Measurements from ENCODE around the gene KRTAP10-5. TPM values are rescaled to one million over a fixed set of nuclear protein-coding genes. Genes with fewer than 3 reads are reported as not detected.
"Not testable (repeated sequence)": the region's sequence is repeated elsewhere in the genome, so short reads cannot be mapped to it uniquely, and the experiment has no call there.

KRTAP10-5 gene
- total and polyA plus RNA-seq, 9 donors, result not detected

DNA sequence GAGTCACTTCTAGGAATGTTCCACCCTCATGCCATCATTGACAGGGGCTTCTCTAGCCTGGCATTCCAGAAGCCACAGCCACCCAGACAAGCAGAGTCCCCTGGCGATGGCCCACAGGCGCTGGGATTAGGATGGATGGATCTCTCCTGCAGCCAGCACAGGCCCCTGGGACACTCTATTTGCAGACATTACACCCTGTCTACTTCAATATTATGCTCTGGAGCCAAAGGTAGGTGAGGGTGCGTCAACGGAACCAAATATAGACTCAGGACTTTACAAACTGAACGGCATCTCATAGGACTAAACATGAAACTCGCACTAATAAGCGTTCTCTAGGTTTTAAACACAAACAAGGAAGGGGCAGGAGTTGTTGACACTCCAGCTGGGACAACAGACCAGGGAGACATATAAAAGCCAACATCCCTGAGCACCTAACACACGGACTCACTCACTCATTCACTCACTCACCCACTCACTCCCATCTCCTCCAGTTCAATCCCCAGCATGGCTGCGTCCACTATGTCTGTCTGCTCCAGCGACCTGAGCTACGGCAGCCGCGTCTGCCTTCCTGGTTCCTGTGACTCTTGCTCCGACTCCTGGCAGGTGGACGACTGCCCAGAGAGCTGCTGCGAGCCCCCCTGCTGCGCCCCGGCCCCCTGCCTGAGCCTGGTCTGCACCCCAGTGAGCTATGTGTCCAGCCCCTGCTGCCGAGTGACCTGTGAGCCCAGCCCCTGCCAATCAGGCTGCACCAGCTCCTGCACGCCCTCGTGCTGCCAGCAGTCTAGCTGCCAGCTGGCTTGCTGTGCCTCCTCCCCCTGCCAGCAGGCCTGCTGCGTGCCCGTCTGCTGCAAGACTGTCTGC, 19.9 kb upstream of the KRTAP10-5 start, which contains the start of gene KRTAP10-7:
Gene KRTAP10-7 (plus strand): TSS at position 480 of the 861 bp plus-strand sequence. CDS start 25 bp downstream, at position 505.
- H3K4me1 ChIP-seq (ENCODE audit: control insufficient read depth, insufficient read depth, low read length); DNase-seq; H3K9me3 ChIP-seq (replicated peaks; ENCODE audit: control insufficient read depth, low read depth, low read length); H3K36me3 ChIP-seq (ENCODE audit: control insufficient read depth, insufficient read depth, low read length); H3K27me3 ChIP-seq (ENCODE audit: control insufficient read depth, insufficient read depth, low read length); H3K27ac ChIP-seq (ENCODE audit: low read length); H3K4me3 ChIP-seq (ENCODE audit: low read length): not testable (repeated sequence)
- 81% methylated on average over 5 of the region's 23 CpGs for WGBS (ENCODE audit: insufficient coverage)

DNA sequence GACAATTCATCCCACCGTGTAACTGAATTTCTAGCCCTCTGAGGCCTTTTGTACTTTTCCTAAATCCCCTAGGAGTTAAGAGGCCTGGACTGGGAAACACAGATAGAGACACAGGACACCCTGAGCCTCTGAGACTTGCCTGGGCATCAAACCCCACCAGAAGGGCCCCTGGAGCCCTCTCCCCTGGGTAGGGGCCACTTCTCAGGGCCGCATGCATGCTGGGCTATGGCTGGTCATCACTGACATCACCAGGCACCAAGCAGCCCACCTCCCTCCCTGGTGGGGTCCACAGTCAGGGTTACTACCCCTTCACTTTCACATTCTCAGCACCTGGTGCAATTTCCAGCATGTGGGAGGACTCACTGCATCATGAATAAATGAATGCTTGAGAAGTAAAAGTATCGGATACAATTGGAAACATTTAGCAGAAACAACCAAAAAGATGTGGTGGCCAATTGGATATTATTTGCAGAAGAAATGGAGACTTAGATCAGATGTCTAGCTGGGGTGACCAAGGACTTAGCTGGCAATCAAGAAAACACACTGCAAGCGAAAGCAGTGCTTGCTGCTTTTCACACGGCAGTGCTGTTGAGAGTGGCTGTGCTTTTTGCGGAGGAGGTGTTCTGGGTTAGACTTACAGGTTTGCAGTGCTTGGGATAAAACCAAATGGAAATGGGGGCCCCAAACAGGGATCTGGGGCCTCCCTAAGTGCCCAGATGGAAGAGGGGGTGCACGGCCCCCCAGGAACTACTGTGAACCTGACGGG, 19.0 kb upstream of the KRTAP10-5 start:
- Histone ChIP-seq H3K4me3 (ENCODE audit: low read length) (no peak overlapping the region), H3K27me3 (ENCODE audit: control insufficient read depth, insufficient read depth, low read length) (peaks cover 9% of the 10 kb centered on the region), H3K36me3 (ENCODE audit: control insufficient read depth, insufficient read depth, low read length) (no peaks in the 10 kb centered on the region), H3K27ac (ENCODE audit: low read length) (no peak overlapping the region), H3K4me1 (ENCODE audit: control insufficient read depth, insufficient read depth, low read length) (peaks cover 3% of the 10 kb centered on the region), H3K9me3 (replicated peaks; ENCODE audit: control insufficient read depth, low read depth, low read length) (no peaks in the 10 kb centered on the region)
- DNase-seq, result no peak
- WGBS (ENCODE audit: insufficient coverage), result 85% methylated on average over 5 of the region's 8 CpGs

DNA sequence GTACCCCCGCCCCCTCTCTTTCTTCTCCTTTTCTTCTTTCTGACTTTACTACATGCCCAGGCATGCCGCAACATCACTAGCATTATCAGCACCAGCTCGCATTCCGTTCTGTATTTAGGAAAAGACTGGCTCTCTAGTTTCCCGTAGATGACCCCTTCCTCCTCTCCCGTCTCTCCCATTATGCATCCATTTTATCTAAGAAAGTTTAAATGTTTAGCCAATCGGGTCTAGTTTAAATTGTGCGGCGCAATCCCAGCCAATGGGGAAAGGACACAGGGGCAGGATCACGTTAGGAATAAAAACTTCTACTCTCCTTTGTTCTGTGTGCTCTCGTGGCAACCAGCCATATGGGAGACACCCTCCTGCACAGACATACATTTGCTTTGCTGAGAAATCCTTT, 17.7 kb upstream of the KRTAP10-5 start:
- Histone ChIP-seq H3K4me3 (ENCODE audit: low read length) (no peak overlapping the region), H3K27me3 (ENCODE audit: control insufficient read depth, insufficient read depth, low read length) (peaks cover 4% of the 10 kb centered on the region), H3K36me3 (ENCODE audit: control insufficient read depth, insufficient read depth, low read length) (no peaks in the 10 kb centered on the region), H3K27ac (ENCODE audit: low read length) (no peak overlapping the region), H3K9me3 (replicated peaks; ENCODE audit: control insufficient read depth, low read depth, low read length) (no peaks in the 10 kb centered on the region), H3K4me1 (ENCODE audit: control insufficient read depth, insufficient read depth, low read length) (peaks cover 12% of the 10 kb centered on the region)
- 86% methylated on average over 5 of the region's 11 CpGs for WGBS (ENCODE audit: insufficient coverage)
- no peak for DNase-seq

DNA sequence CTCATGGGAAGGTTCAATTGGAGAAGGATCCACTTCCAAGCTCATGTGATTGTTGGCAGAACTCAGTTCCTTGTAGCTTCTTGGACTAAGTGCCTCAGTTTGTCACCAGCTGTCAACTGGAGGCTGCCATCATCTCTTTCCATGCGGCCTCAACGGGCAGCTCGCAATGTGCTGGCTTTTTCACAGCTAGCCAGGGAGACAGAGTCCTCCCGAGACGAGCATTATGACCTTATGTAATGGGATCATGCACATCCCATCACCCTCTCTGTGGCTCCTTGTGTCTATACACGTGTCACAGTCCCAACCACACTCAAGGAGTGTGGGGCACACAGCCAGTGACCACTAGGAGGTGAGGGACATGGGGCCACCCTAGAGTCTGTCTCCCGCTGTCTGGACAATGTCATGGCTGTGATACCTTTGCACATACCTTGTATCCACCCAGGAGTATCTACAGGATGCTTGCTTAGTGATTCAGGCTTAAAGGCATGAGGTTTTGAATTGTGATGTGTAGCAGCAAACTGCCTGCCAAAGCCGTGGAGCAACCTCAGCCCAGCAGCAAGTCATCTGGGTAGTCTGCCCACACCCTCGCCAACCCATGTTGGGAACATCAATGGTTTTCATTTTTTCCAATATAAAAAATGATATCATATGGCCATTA, 15.8 kb upstream of the KRTAP10-5 start:
- Histone ChIP-seq H3K36me3 (ENCODE audit: control insufficient read depth, insufficient read depth, low read length) (no peaks in the 10 kb centered on the region), H3K9me3 (replicated peaks; ENCODE audit: control insufficient read depth, low read depth, low read length) (no peaks in the 10 kb centered on the region), H3K27ac (ENCODE audit: low read length) (no peak overlapping the region), H3K4me1 (ENCODE audit: control insufficient read depth, insufficient read depth, low read length) (peaks cover 16% of the 10 kb centered on the region), H3K27me3 (ENCODE audit: control insufficient read depth, insufficient read depth, low read length) (peaks cover 4% of the 10 kb centered on the region), H3K4me3 (ENCODE audit: low read length) (no peak overlapping the region)
- 74% methylated on average over 4 of the region's 9 CpGs for WGBS (ENCODE audit: insufficient coverage)
- DNase-seq, result no peak

DNA sequence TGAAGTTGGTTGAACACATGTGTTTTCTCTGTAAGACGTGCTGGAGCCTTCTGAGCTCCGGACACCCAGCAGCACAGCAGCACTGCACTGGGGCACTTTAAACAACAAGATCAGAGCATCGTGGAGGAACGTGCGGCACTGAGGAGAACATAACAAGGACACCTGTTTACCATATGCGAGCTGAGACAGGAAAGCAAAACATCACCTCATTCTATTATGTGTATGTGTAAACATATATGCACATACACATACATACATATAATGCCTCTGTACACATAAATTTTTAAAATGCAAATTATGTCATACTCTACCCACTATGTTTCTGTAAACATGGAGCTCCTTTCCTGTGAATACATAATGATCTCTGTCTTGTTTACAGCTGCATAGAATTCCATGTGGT, 15.1 kb upstream of the KRTAP10-5 start:
- Histone ChIP-seq H3K27ac (ENCODE audit: low read length) (no peak overlapping the region), H3K36me3 (ENCODE audit: control insufficient read depth, insufficient read depth, low read length) (no peaks in the 10 kb centered on the region), H3K4me1 (ENCODE audit: control insufficient read depth, insufficient read depth, low read length) (peaks cover 16% of the 10 kb centered on the region), H3K4me3 (ENCODE audit: low read length) (no peak overlapping the region), H3K9me3 (replicated peaks; ENCODE audit: control insufficient read depth, low read depth, low read length) (no peaks in the 10 kb centered on the region), H3K27me3 (ENCODE audit: control insufficient read depth, insufficient read depth, low read length) (peaks cover 4% of the 10 kb centered on the region)
- no peak for DNase-seq
- 40% methylated on average over 1 of the region's 6 CpGs for WGBS (ENCODE audit: insufficient coverage)

DNA sequence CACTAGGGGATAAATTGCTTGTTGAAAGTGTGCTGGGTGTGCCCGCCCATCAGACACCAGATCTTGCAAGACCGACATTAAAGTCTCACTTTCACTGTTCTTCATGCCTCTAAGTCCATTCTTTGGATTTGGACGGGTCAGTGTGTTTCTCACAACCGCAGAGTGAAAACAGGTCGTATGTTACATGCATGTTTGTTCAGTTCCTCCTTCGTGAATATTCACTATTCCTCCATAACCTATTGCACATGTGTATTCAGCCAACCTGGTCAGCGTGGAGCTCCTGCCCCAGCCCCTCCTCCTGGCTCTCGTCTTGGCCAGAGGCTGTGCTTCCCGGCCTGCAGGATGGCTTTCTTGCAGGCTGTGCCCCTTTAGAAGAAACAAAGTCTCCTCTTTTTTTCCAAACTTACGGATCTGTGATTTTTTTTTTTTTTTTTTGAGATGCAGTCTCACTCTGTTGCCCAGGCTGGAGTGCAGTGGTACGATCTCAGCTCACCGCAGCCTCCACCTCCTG, 14.1 kb upstream of the KRTAP10-5 start:
- H3K27me3 ChIP-seq (ENCODE audit: control insufficient read depth, insufficient read depth, low read length), result peaks cover 4% of the 10 kb centered on the region
- 50% methylated on average over 6 of the region's 12 CpGs for WGBS (ENCODE audit: insufficient coverage)
- DNase-seq, result no peak

DNA sequence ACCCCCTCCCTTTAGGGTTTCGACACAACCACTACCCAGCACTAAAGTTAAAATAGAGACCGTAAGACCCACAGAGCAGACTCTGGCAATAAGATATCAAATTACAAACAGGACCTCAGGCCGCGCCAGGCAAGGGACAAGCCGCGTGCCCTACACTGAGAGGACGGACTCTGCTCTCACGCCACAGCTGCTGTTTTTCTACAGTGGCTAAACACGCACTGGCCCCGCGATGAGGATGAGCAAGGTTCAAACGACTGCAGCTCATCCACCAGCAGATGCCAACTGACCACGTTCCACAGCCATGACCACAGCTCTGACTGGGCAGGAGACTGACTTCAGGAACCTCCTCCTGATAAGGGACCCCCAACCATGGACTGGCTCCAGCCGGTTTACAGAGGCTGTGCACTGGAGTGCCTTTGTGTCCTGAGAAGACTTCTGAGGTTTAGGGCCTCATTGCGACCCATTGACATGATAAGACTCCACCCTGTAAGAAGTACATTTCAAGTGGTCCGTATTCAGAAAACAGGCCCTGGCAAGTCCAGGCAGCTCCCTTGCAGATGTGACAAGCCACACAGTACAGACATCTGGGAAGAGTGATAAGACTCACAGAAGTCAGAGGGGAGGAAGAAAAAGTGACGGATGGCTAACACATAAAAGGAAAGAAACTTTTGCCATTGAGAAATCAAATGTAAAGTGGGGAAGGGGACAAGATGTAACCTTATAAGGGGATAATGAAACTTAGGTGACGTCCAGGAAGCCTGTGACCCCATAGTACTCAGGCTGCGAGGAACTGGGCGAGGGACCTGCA, 13.4 kb upstream of the KRTAP10-5 start:
- Histone ChIP-seq H3K27ac (ENCODE audit: low read length) (no peak overlapping the region), H3K27me3 (ENCODE audit: control insufficient read depth, insufficient read depth, low read length) (peaks cover 4% of the 10 kb centered on the region), H3K9me3 (replicated peaks; ENCODE audit: control insufficient read depth, low read depth, low read length) (no peaks in the 10 kb centered on the region), H3K4me1 (ENCODE audit: control insufficient read depth, insufficient read depth, low read length) (peaks cover 16% of the 10 kb centered on the region), H3K36me3 (ENCODE audit: control insufficient read depth, insufficient read depth, low read length) (no peaks in the 10 kb centered on the region), H3K4me3 (ENCODE audit: low read length) (no peak overlapping the region)
- peak; percentile 22 for DNase-seq
- WGBS (ENCODE audit: insufficient coverage), result 38% methylated on average over 16 of the region's 20 CpGs

More for the DNA sequence above, 14.1 kb upstream of the KRTAP10-5 start:
- Histone ChIP-seq H3K36me3 (ENCODE audit: control insufficient read depth, insufficient read depth, low read length) (no peaks in the 10 kb centered on the region), H3K27ac (ENCODE audit: low read length) (no peak overlapping the region), H3K4me1 (ENCODE audit: control insufficient read depth, insufficient read depth, low read length) (peaks cover 16% of the 10 kb centered on the region), H3K4me3 (ENCODE audit: low read length) (no peak overlapping the region), H3K9me3 (replicated peaks; ENCODE audit: control insufficient read depth, low read depth, low read length) (no peaks in the 10 kb centered on the region)

DNA sequence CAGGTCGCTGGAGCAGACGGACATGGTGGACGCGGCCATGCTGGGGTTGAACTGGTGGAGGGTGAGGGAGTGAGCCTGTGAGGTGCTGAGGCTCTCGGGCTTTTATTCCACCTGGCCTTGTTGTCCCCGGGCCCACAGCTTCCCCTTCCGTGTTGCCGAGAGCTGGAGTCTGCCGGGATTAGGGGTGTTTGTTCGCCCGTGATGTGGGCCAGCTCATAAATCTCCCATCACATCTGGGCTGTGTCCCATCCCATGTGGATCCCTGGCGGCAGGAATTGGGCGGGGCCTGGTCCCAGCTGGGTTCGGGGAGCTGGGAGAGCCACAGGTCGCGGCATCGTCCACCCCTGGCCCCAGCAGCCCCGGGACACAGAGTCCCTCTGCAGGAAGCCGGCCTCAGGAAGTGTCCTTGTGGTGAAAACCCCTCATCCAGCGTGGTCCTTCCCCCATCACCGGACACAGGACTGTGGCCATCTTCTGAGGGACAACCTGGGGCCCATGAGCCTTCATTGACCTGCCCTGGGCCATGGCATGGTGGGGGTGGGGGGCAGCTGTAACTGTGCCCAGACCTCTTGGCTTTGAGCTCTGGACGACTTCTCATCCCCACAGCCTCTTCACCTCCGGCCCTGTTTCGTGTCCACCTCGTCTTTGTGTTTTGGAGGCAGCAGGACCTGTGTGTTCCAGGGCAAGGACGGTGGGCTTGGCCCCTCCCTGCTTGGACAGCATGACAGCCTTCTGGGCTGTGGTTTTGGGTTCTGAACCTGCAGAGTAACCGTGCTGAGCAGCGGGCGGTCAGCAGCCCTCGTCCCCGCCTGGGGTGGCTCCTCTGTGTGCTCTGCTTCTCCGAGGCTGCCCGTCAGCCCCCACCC, 12.3 kb upstream of the KRTAP10-5 start, which contains the start of gene KRTAP10-6:
Gene KRTAP10-6 (minus strand): TSS at position 60 of the 866 bp plus-strand sequence. CDS start 21 bp downstream, at position 39.
- 49% methylated on average over 26 of the region's 33 CpGs for WGBS (ENCODE audit: insufficient coverage)
- Histone ChIP-seq H3K36me3 (ENCODE audit: control insufficient read depth, insufficient read depth, low read length) (no peaks in the 10 kb centered on the region), H3K4me3 (ENCODE audit: low read length) (no peak within 1 kb of the TSS), H3K27me3 (ENCODE audit: control insufficient read depth, insufficient read depth, low read length) (no peaks in the 10 kb centered on the region), H3K9me3 (replicated peaks; ENCODE audit: control insufficient read depth, low read depth, low read length) (no peaks in the 10 kb centered on the region), H3K27ac (ENCODE audit: low read length) (no peak within 1 kb of the TSS), H3K4me1 (ENCODE audit: control insufficient read depth, insufficient read depth, low read length) (peaks cover 16% of the 10 kb centered on the region)
- DNase-seq, result no peak

DNA sequence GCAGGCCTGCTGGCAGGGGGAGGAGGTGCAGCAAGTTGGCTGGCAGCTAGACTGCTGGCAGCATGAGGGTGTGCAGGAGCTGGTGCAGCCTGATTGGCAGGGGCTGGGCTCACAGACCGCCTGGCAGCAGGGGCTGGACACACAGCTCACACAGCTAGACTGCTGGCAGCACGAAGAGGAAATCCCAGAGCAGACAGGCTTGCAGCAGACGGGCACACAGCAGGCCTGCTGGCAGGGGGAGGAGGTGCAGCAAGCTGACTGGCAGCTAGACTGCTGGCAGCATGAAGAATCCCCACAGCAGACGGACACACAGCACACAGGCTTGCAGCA, 11.4 kb upstream of the KRTAP10-5 start:
- not testable (repeated sequence) for H3K27ac ChIP-seq (ENCODE audit: low read length); H3K36me3 ChIP-seq (ENCODE audit: control insufficient read depth, insufficient read depth, low read length); H3K4me3 ChIP-seq (ENCODE audit: low read length); H3K9me3 ChIP-seq (replicated peaks; ENCODE audit: control insufficient read depth, low read depth, low read length); DNase-seq; H3K27me3 ChIP-seq (ENCODE audit: control insufficient read depth, insufficient read depth, low read length)
- WGBS (ENCODE audit: insufficient coverage), result no CpG with 5 or more reads among the region's 4 CpGs
- H3K4me1 ChIP-seq (ENCODE audit: control insufficient read depth, insufficient read depth, low read length), result peaks cover 16% of the 10 kb centered on the region

All from muscle of leg (tissue), 11 donors.